Measurements from ENCODE around the gene USP4.

USP4 gene

GRCh38 chr3:49263159-49263889, 76.5 kb downstream of the USP4 start:
- no peak overlapping the region for H3K27ac ChIP-seq
- no peaks in the 10 kb centered on the region for H4K20me1 ChIP-seq (ENCODE audit: insufficient read depth)
- H3K4me2 ChIP-seq: no peak overlapping the region
- H3K4me3 ChIP-seq (IDR thresholded peaks at IDR 0.05; ENCODE audit: insufficient read depth, low read depth, low read length): no peak overlapping the region
- TF ChIP-seq CTCF (conservative IDR thresholded peaks at IDR 0.05; ENCODE audit: low read depth, low read length): no peak
- no peaks in the 10 kb centered on the region for H3K27me3 ChIP-seq (ENCODE audit: insufficient read depth, low read depth)
- H3K79me2 ChIP-seq (ENCODE audit: insufficient read depth, low read depth): no peaks in the 10 kb centered on the region
- H3K36me3 ChIP-seq (ENCODE audit: insufficient read depth): no peaks in the 10 kb centered on the region
- no peak overlapping the region for H2AFZ ChIP-seq (ENCODE audit: low read depth)
- H3K4me1 ChIP-seq (ENCODE audit: low read depth, poor library complexity, severe bottlenecking): no peaks in the 10 kb centered on the region
- no peak overlapping the region for H3K9ac ChIP-seq

- Histone ChIP-seq H3K79me2 (ENCODE audit: insufficient read depth, low read depth) (no peaks in the 10 kb centered on the region), H3K36me3 (ENCODE audit: insufficient read depth) (no peaks in the 10 kb centered on the region), H4K20me1 (ENCODE audit: insufficient read depth) (no peaks in the 10 kb centered on the region), H3K9ac (no peak overlapping the region), H2AFZ (ENCODE audit: low read depth) (no peak overlapping the region), H3K4me3 (IDR thresholded peaks at IDR 0.05; ENCODE audit: insufficient read depth, low read depth, low read length) (no peak overlapping the region), H3K4me1 (ENCODE audit: low read depth, poor library complexity, severe bottlenecking) (peaks cover 4% of the 10 kb centered on the region), H3K27ac (no peak overlapping the region), H3K27me3 (ENCODE audit: insufficient read depth, low read depth) (no peaks in the 10 kb centered on the region), H3K4me2 (no peak overlapping the region)
- no peak for TF ChIP-seq CTCF (conservative IDR thresholded peaks at IDR 0.05; ENCODE audit: low read depth, low read length)
These were observed 79.0 kb downstream of the USP4 start for GRCh38 chr3:49260806-49261324.

- Histone ChIP-seq H3K36me3 (ENCODE audit: insufficient read depth) (no peaks in the 10 kb centered on the region), H3K9ac (no peak overlapping the region), H4K20me1 (ENCODE audit: insufficient read depth) (no peaks in the 10 kb centered on the region), H3K4me3 (IDR thresholded peaks at IDR 0.05; ENCODE audit: insufficient read depth, low read depth, low read length) (no peak overlapping the region), H3K27me3 (ENCODE audit: insufficient read depth, low read depth) (no peaks in the 10 kb centered on the region), H2AFZ (ENCODE audit: low read depth) (no peak overlapping the region), H3K4me2 (no peak overlapping the region), H3K4me1 (ENCODE audit: low read depth, poor library complexity, severe bottlenecking) (peaks cover 20% of the 10 kb centered on the region), H3K79me2 (ENCODE audit: insufficient read depth, low read depth) (no peaks in the 10 kb centered on the region), H3K27ac (no peak overlapping the region)
- TF ChIP-seq CTCF (conservative IDR thresholded peaks at IDR 0.05; ENCODE audit: low read depth, low read length): no peak
These were observed 82.7 kb downstream of the USP4 start for GRCh38 chr3:49257187-49257586.

- no peak overlapping the region for H3K27ac ChIP-seq
- H4K20me1 ChIP-seq (ENCODE audit: insufficient read depth): no peaks in the 10 kb centered on the region
- no peak overlapping the region for H3K4me3 ChIP-seq (IDR thresholded peaks at IDR 0.05; ENCODE audit: insufficient read depth, low read depth, low read length)
- H3K4me2 ChIP-seq: no peak overlapping the region; the same call in 1 of the 2 replicates
- H3K9ac ChIP-seq: no peak overlapping the region
- peaks cover 20% of the 10 kb centered on the region for H3K4me1 ChIP-seq (ENCODE audit: low read depth, poor library complexity, severe bottlenecking)
- H2AFZ ChIP-seq (ENCODE audit: low read depth): no peak overlapping the region
- no peaks in the 10 kb centered on the region for H3K27me3 ChIP-seq (ENCODE audit: insufficient read depth, low read depth)
- no peaks in the 10 kb centered on the region for H3K79me2 ChIP-seq (ENCODE audit: insufficient read depth, low read depth)
- no peak for TF ChIP-seq CTCF (conservative IDR thresholded peaks at IDR 0.05; ENCODE audit: low read depth, low read length)
- no peaks in the 10 kb centered on the region for H3K36me3 ChIP-seq (ENCODE audit: insufficient read depth)
These were observed 83.9 kb downstream of the USP4 start for GRCh38 chr3:49255718-49256511.

Measured in KMS-11 (cell line).